Fibroblast of lung (primary cell): ENCODE results near the gene SLC31A1. TPM values are rescaled to one million over a fixed set of nuclear protein-coding genes. Genes with fewer than 3 reads are reported as not detected.

Experiments used
- DNase-seq, 2 donors: peaks; one replicate each; pipeline versions ENCODE4 v3.0.0 to v3.0.0-alpha.2; 2010; ENCODE audit warnings: low read depth in 2 of 2
- H2AFZ ChIP-seq: 2 replicates; pipeline ENCODE4 v1.5.1; 2012; ENCODE audit warnings: low read length, control low read depth, inconsistent platforms
- H3K27ac ChIP-seq: 2 replicates; pipeline ENCODE4 v1.5.1; 2011; ENCODE audit warnings: low read length, control low read depth; ENCODE audit not compliant: insufficient read depth
- H3K27me3 ChIP-seq: 2 replicates; pipeline ENCODE4 v1.5.1; 2011; ENCODE audit warnings: mild to moderate bottlenecking, low read length; ENCODE audit not compliant: control insufficient read depth, insufficient read depth
- H3K36me3 ChIP-seq: 2 replicates; pipeline ENCODE4 v1.5.1; 2011; ENCODE audit warnings: low read length; ENCODE audit not compliant: control insufficient read depth, insufficient read depth
- H3K4me1 ChIP-seq: 2 replicates; pipeline ENCODE4 v1.5.1; 2011; ENCODE audit warnings: low read length; ENCODE audit not compliant: control insufficient read depth, insufficient read depth; ENCODE audit errors: extremely low read depth
- H3K4me2 ChIP-seq: 2 replicates; pipeline ENCODE4 v1.5.1; 2011; ENCODE audit warnings: low read length, control low read depth; ENCODE audit not compliant: insufficient read depth; ENCODE audit errors: extremely low read depth
- H3K4me3 ChIP-seq, 4 experiments: fragments of 200-600 bp in 1 of 4; sonication (generic) in 1 of 4; replicated peaks in 1 of 4; 2 replicates each; pipeline ENCODE4 v1.5.1; 2011 to 2016; ENCODE audit warnings: low read length in 4 of 4, low read depth in 3 of 4, mild to moderate bottlenecking in 3 of 4, control low read depth in 2 of 4, inconsistent platforms in 1 of 4, mixed read lengths in 1 of 4; ENCODE audit not compliant: insufficient read depth in 1 of 4; ENCODE audit errors: control extremely low read depth in 1 of 4
- H3K79me2 ChIP-seq: 2 replicates; pipeline ENCODE4 v1.5.1; 2012; ENCODE audit warnings: mild to moderate bottlenecking, low read length, inconsistent platforms; ENCODE audit not compliant: control insufficient read depth, insufficient read depth
- H3K9ac ChIP-seq: 2 replicates; pipeline ENCODE4 v1.5.1; 2011; ENCODE audit warnings: mild to moderate bottlenecking, low read length, control low read depth; ENCODE audit not compliant: insufficient read depth
- H3K9me3 ChIP-seq: 2 replicates; pipeline ENCODE4 v1.5.1; 2012; ENCODE audit warnings: low read depth, low read length; ENCODE audit not compliant: control insufficient read depth, insufficient read depth
- H4K20me1 ChIP-seq: 2 replicates; pipeline ENCODE4 v1.5.1; 2011; ENCODE audit warnings: low read length; ENCODE audit not compliant: control insufficient read depth, insufficient read depth; ENCODE audit errors: extremely low read depth
- EZH2 ChIP-seq: IDR thresholded peaks from 2 replicates; pipeline ENCODE4 v1.5.1; 2012; ENCODE audit warnings: low read length, control low read depth, mild to moderate bottlenecking; ENCODE audit errors: missing control alignments
- polyA plus RNA-seq, 2 donors: library from polyadenylated mRNA; depleted of rRNA in 1 of 2; stranded (reverse) in 1 of 2; unstranded in 1 of 2; fragments of >200 nt; gene quantifications; 2 replicates each; pipeline ENCODE4 v1.2.1, GENCODE V29; 2011 to 2012; ENCODE audit warnings: missing spikeins in 1 of 2
- total RNA-seq: library from RNA; depleted of rRNA; stranded (reverse); fragments of >200 nt; gene quantifications from 2 replicates; pipeline ENCODE4 v1.2.1, GENCODE V29; 2014
- TF ChIP-seq, protein P1 (sequence below), 2 donors: IDR thresholded peaks in 1 of 2; conservative IDR thresholded peaks in 1 of 2; 1 replicate in 1 of 2; 2 replicates in 1 of 2; pipeline ENCODE4 v1.5.1; 2011 to 2012; ENCODE audit warnings: low read length in 2 of 2, control low read depth in 1 of 2, inconsistent platforms in 1 of 2, low read depth in 1 of 2, mild to moderate bottlenecking in 1 of 2

Gene SLC31A1
- total and polyA plus RNA-seq, 2 donors (not counting 1 experiment from before 2014, with no cell fraction given) = 33.0 to 44.4 TPM

DNA sequence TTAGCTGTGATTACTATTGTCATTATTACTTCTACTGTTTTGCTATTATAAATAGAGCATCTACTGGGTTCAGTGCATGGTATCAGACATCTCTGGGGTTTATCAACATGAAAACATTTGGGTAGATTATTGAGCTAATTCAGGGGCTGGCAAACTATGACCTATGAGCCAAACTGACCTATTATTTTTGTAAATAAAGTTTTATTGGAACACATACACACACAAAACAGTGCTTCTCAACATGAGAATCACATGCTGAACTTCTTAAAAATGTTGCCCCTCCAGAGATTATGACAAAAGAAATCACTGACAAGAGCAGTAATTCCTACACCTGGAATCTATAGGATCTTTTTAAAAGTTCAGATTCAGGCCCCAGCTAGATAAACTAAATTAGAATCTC is 40.2 kb upstream of the SLC31A1 start:
- H3K36me3 ChIP-seq = peaks cover 10% of the 10 kb centered on the region
- no peak overlapping the region for H3K9ac ChIP-seq
- no peaks in the 10 kb centered on the region for H4K20me1 ChIP-seq
- no peaks in the 10 kb centered on the region for H3K79me2 ChIP-seq
- H3K4me3 ChIP-seq = no peak overlapping the region
- no peak overlapping the region for H3K27ac ChIP-seq
- no peak overlapping the region for H2AFZ ChIP-seq
- H3K4me1 ChIP-seq = peaks cover 2% of the 10 kb centered on the region
- DNase-seq = no peak
- no peak overlapping the region for H3K4me2 ChIP-seq
- TF ChIP-seq EZH2 = no peak
- TF ChIP-seq, protein P1, sequence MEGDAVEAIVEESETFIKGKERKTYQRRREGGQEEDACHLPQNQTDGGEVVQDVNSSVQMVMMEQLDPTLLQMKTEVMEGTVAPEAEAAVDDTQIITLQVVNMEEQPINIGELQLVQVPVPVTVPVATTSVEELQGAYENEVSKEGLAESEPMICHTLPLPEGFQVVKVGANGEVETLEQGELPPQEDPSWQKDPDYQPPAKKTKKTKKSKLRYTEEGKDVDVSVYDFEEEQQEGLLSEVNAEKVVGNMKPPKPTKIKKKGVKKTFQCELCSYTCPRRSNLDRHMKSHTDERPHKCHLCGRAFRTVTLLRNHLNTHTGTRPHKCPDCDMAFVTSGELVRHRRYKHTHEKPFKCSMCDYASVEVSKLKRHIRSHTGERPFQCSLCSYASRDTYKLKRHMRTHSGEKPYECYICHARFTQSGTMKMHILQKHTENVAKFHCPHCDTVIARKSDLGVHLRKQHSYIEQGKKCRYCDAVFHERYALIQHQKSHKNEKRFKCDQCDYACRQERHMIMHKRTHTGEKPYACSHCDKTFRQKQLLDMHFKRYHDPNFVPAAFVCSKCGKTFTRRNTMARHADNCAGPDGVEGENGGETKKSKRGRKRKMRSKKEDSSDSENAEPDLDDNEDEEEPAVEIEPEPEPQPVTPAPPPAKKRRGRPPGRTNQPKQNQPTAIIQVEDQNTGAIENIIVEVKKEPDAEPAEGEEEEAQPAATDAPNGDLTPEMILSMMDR (conservative IDR thresholded peaks at IDR 0.05 in 1 of 2, IDR thresholded peaks at IDR 0.05 in 1 of 2; ENCODE audit: low read depth in 1 of 2, low read length in 2 of 2) = no peak
- no peaks in the 10 kb centered on the region for H3K27me3 ChIP-seq
- no peaks in the 10 kb centered on the region for H3K9me3 ChIP-seq

- Histone ChIP-seq H2AFZ (no peak overlapping the region), H3K9ac (no peak overlapping the region), H4K20me1 (no peaks in the 10 kb centered on the region), H3K27me3 (no peaks in the 10 kb centered on the region), H3K79me2 (no peaks in the 10 kb centered on the region), H3K4me3 (no peak overlapping the region), H3K27ac (no peak overlapping the region), H3K36me3 (peaks cover 7% of the 10 kb centered on the region), H3K9me3 (no peaks in the 10 kb centered on the region), H3K4me2 (no peak overlapping the region), H3K4me1 (peaks cover 11% of the 10 kb centered on the region)
- DNase-seq = no peak
- no peak for TF ChIP-seq EZH2
- TF ChIP-seq, protein P1 (conservative IDR thresholded peaks at IDR 0.05 in 1 of 2, IDR thresholded peaks at IDR 0.05 in 1 of 2; ENCODE audit: low read depth in 1 of 2, low read length in 2 of 2) = no peak
Observed at GRCh38 chr9:113183956-113184488, 37.3 kb upstream of the SLC31A1 start.

DNA sequence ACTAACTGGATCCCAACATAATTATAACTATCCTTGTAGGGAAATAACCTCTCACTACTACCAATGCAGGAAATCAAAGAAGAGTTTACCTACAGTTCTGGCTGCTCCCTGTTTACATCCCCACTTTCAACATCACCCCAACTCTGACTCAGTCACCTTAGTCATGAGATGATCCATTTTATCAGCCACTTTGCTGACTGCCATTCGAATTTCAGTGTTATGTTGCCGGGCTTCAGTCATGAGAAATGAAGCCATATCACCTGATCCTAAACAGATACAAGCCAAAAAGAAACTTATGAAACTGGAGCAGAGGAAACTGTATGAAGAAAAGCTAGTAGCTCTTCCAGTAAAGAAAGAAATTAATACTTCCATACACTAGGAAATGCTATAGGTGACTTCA is 36.8 kb upstream of the SLC31A1 start:
- Histone ChIP-seq H3K4me1 (peaks cover 11% of the 10 kb centered on the region), H3K79me2 (no peaks in the 10 kb centered on the region), H3K36me3 (peaks cover 7% of the 10 kb centered on the region), H2AFZ (no peak overlapping the region), H4K20me1 (no peaks in the 10 kb centered on the region), H3K4me2 (no peak overlapping the region), H3K27me3 (no peaks in the 10 kb centered on the region), H3K27ac (no peak overlapping the region), H3K9ac (no peak overlapping the region), H3K4me3 (no peak overlapping the region), H3K9me3 (no peaks in the 10 kb centered on the region)
- no peak for DNase-seq
- no peak for TF ChIP-seq EZH2
- TF ChIP-seq, protein P1 (conservative IDR thresholded peaks at IDR 0.05 in 1 of 2, IDR thresholded peaks at IDR 0.05 in 1 of 2; ENCODE audit: low read depth in 1 of 2, low read length in 2 of 2) = no peak
